Ramos (cell line): ENCODE data around the gene ZBTB45.
"Not testable (repeated sequence)": the region's sequence is repeated elsewhere in the genome, so short reads cannot be mapped to it uniquely, and the experiment has no call there.

Experiments used
- in situ Hi-C: fragments of 300-500 bp; cut with MboI; formaldehyde crosslinking; loops from one replicate; pipeline ENCODE4 v1.14.3; 2022; ENCODE audit warnings: low sequenced_read_pairs; ENCODE audit not compliant: unreplicated experiment

ZBTB45 gene

DNA sequence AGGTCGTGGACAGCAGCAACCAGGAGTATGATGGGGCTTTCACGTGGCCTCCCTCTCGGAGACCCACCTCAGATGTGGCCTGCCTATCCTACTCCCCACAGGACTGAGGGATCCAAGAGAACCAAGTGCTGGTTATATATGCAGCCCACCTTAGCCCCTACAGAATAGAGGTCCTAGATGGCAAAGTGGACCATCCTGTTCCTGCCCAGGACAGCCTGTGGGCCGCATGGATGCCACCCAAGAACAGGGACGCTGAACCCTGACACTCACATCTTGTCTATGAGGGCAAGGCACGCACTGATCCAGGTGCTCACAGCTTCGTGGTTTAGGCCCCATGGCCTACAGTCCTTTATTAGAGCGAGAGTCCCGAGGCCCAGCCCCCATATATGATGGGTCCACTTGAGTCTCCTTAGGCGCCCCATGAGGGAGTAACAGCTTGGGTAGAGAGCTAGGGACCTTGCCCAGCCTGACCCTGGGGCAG, 6.4 kb downstream of the ZBTB45 start:
- in situ Hi-C loops = no loop called here

- in situ Hi-C loops = no loop called here
These were observed 8.0 kb downstream of the ZBTB45 start, which contains the start of gene SLC27A5 for GRCh38 chr19:58511353-58512208. Gene SLC27A5 (minus strand): TSS chr19:58511992. CDS start chr19:58511955, 37 bp downstream.

GRCh38 chr19:58510084-58510862, 9.3 kb downstream of the ZBTB45 start:
- in situ Hi-C loops = no loop called here

- in situ Hi-C loops = no loop called here
These were observed 9.9 kb downstream of the ZBTB45 start for GRCh38 chr19:58509731-58510083.

DNA sequence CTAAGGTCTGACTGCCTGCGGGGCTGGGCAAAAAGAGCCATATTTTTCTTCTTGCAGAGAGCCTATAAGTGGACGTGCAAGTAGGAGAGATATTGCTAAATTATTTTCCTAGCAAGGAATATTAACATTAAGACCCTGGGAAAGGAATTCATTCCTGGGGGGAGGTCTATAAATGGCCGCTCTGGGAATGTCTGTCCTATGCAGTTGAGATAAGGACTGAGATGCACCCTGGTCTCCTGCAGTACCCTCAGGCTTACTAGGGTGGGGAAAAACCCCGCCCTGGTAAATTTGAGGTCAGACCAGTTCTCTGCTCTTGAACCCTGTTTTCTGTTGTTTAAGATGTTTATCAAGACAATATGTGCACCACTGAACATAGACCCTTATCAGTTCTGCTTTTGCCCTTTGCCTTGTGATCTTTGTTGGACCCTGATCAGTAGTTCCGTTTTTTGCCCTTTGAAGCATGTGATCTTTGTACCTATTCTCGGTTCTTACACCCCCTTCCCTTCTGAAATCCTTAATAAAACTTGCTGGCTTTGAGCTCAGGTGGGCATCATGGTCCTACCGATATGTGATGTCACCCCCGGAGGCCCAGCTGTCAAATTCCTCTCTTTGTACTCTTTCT, 11.9 kb downstream of the ZBTB45 start:
- in situ Hi-C loops = not testable (repeated sequence)

DNA sequence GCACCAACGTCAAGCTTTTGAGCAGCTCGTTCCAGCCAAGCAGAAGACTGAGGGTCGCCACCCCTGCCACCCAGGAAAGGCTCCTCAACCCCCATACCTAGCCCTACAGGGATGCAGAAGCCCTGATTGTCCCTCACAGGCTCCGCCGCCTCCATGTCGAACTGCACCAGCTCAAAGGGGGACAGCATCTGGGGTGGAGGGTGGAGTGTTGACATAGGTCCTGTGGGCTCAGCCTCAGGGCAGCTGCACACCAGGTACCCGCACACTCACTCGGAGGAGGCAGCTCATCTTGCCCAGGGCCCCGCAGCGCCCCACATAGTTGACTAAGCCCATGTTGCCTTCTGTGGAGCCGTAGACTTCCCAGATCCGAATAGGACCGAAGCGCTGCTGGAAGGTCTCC, 19.4 kb downstream of the ZBTB45 start:
- in situ Hi-C loops = no loop called here

GRCh38 chr19:58499021-58499927, 20.3 kb downstream of the ZBTB45 start:
- in situ Hi-C loops = no loop called here

- in situ Hi-C loops = no loop called here
These were observed 21.1 kb downstream of the ZBTB45 start for GRCh38 chr19:58498316-58499020.

- in situ Hi-C loops = no loop called here
These were observed 21.9 kb downstream of the ZBTB45 start for GRCh38 chr19:58497634-58498170.

DNA sequence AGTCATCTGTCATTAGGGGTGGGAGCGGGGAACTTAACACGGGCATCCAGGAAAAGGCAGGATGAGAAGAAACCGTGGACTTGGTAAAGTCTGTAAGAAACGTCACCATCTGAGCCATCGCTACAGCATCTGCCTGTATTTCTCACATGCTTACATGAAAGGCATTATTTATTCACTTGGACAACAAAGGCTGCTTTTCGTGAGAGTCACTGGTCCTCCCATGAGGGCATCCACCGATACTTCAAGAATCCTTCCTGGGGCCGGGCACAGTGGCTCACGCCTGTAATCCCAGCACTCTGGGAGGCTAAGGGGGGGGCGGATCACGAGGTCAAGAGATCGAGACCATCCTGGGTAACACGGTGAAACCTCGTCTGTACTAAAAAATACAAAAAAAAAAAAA, 27.3 kb downstream of the ZBTB45 start:
- in situ Hi-C loops = no loop called here

DNA sequence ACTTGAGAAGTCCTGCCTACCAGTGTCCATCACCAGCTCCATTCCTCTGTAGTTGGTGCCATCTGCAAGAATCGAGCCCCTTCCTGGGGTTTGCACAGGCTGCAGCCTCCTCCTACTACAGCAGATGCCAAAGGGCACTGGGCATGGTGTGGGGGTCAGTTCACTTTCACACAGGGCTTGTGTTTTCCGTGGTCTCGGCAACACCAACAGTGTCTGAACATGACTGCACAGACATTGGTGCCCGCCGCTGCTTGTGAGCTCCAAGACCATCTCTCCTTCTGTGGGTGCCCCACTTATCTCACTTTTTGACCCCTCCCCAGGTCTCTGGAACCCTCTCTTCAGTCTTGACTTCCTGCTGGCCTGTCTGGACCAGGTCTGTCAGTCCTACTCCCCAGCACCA, 28.2 kb downstream of the ZBTB45 start:
- in situ Hi-C loops = no loop called here

DNA sequence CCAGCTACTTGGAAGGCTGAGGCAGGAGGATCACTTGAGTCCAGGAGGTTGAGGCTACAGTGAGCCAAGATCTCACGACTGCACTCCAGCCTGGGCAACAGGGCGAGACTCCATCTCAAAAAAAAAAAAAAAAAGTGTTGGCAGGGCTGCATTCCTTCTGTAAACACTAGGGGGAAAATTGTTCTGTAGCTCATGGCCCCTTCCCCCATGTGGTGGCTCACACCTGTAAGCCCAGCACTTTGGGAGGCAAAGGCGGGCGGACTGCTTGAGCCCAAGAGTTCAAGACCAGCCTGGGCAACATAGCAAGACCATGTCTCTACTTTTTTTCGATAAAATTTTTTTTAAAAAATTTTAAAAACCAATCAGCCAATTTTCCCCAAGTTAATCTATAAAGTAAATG, 35.3 kb downstream of the ZBTB45 start:
- in situ Hi-C loops = not testable (repeated sequence)

- in situ Hi-C loops = no loop called here
These were observed 35.8 kb downstream of the ZBTB45 start for GRCh38 chr19:58483776-58484175.

- in situ Hi-C loops = no loop called here
These were observed 37.2 kb downstream of the ZBTB45 start for GRCh38 chr19:58482372-58482771.

GRCh38 chr19:58480831-58481230, 38.8 kb downstream of the ZBTB45 start:
- in situ Hi-C loops = no loop called here

- in situ Hi-C loops = no loop called here
These were observed 39.2 kb downstream of the ZBTB45 start for GRCh38 chr19:58480481-58480830.

- in situ Hi-C loops = no loop called here
These were observed 39.7 kb downstream of the ZBTB45 start for GRCh38 chr19:58479736-58480480.

GRCh38 chr19:58479303-58479702, 40.3 kb downstream of the ZBTB45 start:
- in situ Hi-C loops = no loop called here
